Stomach (tissue), 9 donors: ENCODE measurements around the gene STRA6. TPM values are rescaled to one million over a fixed set of nuclear protein-coding genes. Genes with fewer than 3 reads are reported as not detected.

Experiments used
- DNase-seq, 2 donors: peaks; one replicate each; pipeline versions ENCODE4 v3.0.0 to v3.0.0-alpha.2; 2013 to 2019
- H3K27ac ChIP-seq, 5 donors: fragments of 200-600 bp in 4 of 5; sonication (generic) in 4 of 5; one replicate each; pipeline ENCODE4 v1.5.1; 2013 to 2019; ENCODE audit warnings: mild to moderate bottlenecking in 1 of 5, moderate library complexity in 1 of 5
- H3K27me3 ChIP-seq, 3 donors: fragments of 200-600 bp; sonication (generic); one replicate each; pipeline ENCODE4 v1.5.1; 2017 to 2019; ENCODE audit warnings: mixed run types in 1 of 3
- H3K36me3 ChIP-seq, 4 donors: fragments of 200-600 bp; sonication (generic); 1 replicate in 3 of 4; 2 replicates in 1 of 4; pipeline ENCODE4 v1.5.1; 2016 to 2019
- H3K4me1 ChIP-seq, 4 donors: fragments of 200-600 bp; sonication (generic); one replicate each; pipeline ENCODE4 v1.5.1; 2016 to 2019
- H3K4me3 ChIP-seq, 4 donors: fragments of 200-600 bp; sonication (generic) in 3 of 4; one replicate each; pipeline ENCODE4 v1.5.1; 2016 to 2019; ENCODE audit warnings: mild to moderate bottlenecking in 1 of 4
- H3K9me3 ChIP-seq, 4 donors: fragments of 200-600 bp; sonication (generic); one replicate each; pipeline ENCODE4 v1.5.1; 2016 to 2019
- CTCF ChIP-seq, 7 experiments: fragments of 450-650 bp in 4 of 7; fragments of 200-600 bp in 3 of 7; sonication (generic) in 3 of 7; IDR thresholded peaks; one replicate each; pipeline ENCODE4 v1.5.1; 2016 to 2019; ENCODE audit warnings: antibody characterized with exemption in 7 of 7, control low read depth in 2 of 7, mild to moderate bottlenecking in 1 of 7
- EP300 ChIP-seq: sonication (generic); formaldehyde crosslinking; IDR thresholded peaks from one replicate; pipeline ENCODE4 v1.6.1; 2017; ENCODE audit warnings: antibody characterized with exemption
- POLR2A ChIP-seq, 4 donors: fragments of 450-650 bp; IDR thresholded peaks; one replicate each; pipeline ENCODE4 v1.6.1; 2016; ENCODE audit warnings: antibody characterized with exemption in 4 of 4, control low read depth in 2 of 4, mild to moderate bottlenecking in 1 of 4, moderate library complexity in 1 of 4
- POLR2AphosphoS5 ChIP-seq, 3 donors: sonication (generic); formaldehyde crosslinking; IDR thresholded peaks; one replicate each; pipeline ENCODE4 v1.6.1; 2016; ENCODE audit warnings: antibody characterized with exemption in 3 of 3
- WGBS, 5 donors: extraction: QIAGEN DNeasy Blood & Tissue Kit in 3 of 5; methylation state at CpG; one replicate each; pipeline versions ENCODE4 v1.1.5 to v1.1.7; 2013 to 2018; 5-methylcytosine and 5-hydroxymethylcytosine counted together
- intact Hi-C: fragments of 100-400 bp; cut with DNase I; formaldehyde crosslinking; loops from one replicate; pipeline ENCODE4 v1.15.1; 2023; ENCODE audit warnings: low total_unique reads
- polyA plus RNA-seq, 3 donors: library from polyadenylated mRNA; stranded (reverse); fragments of 200-250 nt; gene quantifications; one replicate each; pipeline ENCODE4 v1.2.3, GENCODE V29; 2013
- total RNA-seq, 5 donors: library from RNA; depleted of rRNA; stranded (reverse); fragments of >200 nt; gene quantifications; one replicate each; pipeline versions ENCODE4 v1.1.0 to v1.2.3, GENCODE V29; 2014 to 2016
- donor health status: healthy with polysubstance abuse.
- donor health status: Bipolar disorder and iron deficiency.
- donor health status: healthy.

STRA6 gene
- total and polyA plus RNA-seq, 8 donors = 0.95 to 1.5 TPM; not detected in 6

- Histone ChIP-seq H3K9me3 (no peaks in the 10 kb centered on the region), H3K36me3 (no peaks in the 10 kb centered on the region), H3K4me3 (no peak overlapping the region), H3K27me3 (peaks cover 0 to 48% (median 7%) of the 10 kb centered on the region in 3 donors), H3K27ac (no peak overlapping the region), H3K4me1 (peaks cover 0 to 15% (median 0%) of the 10 kb centered on the region in 4 donors)
- DNase-seq = no peak
- intact Hi-C loops = no loop called here
- TF ChIP-seq CTCF (IDR thresholded peaks at IDR 0.05) (no peak), POLR2AphosphoS5 (IDR thresholded peaks at IDR 0.05) (no peak), EP300 (no peak), POLR2A (IDR thresholded peaks at IDR 0.05) (no peak)
- 54 to 66% (median 64%) methylated on average over 7 of the region's 7 CpGs for WGBS, 5 donors
These were observed 722 bp downstream of the STRA6 start for GRCh38 chr15:74201710-74202420.

- Histone ChIP-seq H3K4me3 (no peak overlapping the region), H3K9me3 (no peaks in the 10 kb centered on the region), H3K27ac (peak overlapping the region in 1 of 5 donors; percentile 15), H3K4me1 (peaks cover 0 to 22% (median 0%) of the 10 kb centered on the region in 4 donors), H3K27me3 (peaks cover 0 to 46% (median 7%) of the 10 kb centered on the region in 3 donors), H3K36me3 (no peaks in the 10 kb centered on the region)
- DNase-seq = peak in 1 of 2 donors; percentile 64
- TF ChIP-seq EP300 (no peak), CTCF (IDR thresholded peaks at IDR 0.05) (no peak), POLR2A (IDR thresholded peaks at IDR 0.05) (no peak), POLR2AphosphoS5 (IDR thresholded peaks at IDR 0.05) (no peak)
- intact Hi-C loops = no loop called here
- 68 to 80% (median 76%) methylated on average over 3 to 8 of the region's 8 CpGs for WGBS, 5 donors
These were observed 1.6 kb downstream of the STRA6 start for GRCh38 chr15:74200871-74201419.

- TF ChIP-seq POLR2A (IDR thresholded peaks at IDR 0.05) = no peak
- no peak for TF ChIP-seq EP300
- TF ChIP-seq CTCF (IDR thresholded peaks at IDR 0.05) = no peak
- no peak for TF ChIP-seq POLR2AphosphoS5 (IDR thresholded peaks at IDR 0.05)
- Histone ChIP-seq H3K27ac (peak overlapping the region in 1 of 5 donors; percentile 15), H3K9me3 (no peaks in the 10 kb centered on the region), H3K4me1 (peaks cover 0 to 23% (median 0%) of the 10 kb centered on the region in 4 donors), H3K27me3 (peaks cover 0 to 41% (median 7%) of the 10 kb centered on the region in 3 donors), H3K36me3 (no peaks in the 10 kb centered on the region), H3K4me3 (no peak overlapping the region)
- WGBS, 5 donors = 14 to 60% (median 51%) methylated on average over 1 of the region's 1 CpG
- DNase-seq = no peak
- intact Hi-C loops = no loop called here
These were observed 2.2 kb downstream of the STRA6 start for GRCh38 chr15:74200412-74200815.

GRCh38 chr15:74199297-74199652 lies 3.3 kb downstream of the STRA6 start:
- peaks cover 0 to 38% (median 7%) of the 10 kb centered on the region in 3 donors for H3K27me3 ChIP-seq
- H3K36me3 ChIP-seq = no peaks in the 10 kb centered on the region
- H3K4me1 ChIP-seq = peaks cover 0 to 23% (median 0%) of the 10 kb centered on the region in 4 donors
- TF ChIP-seq POLR2A (IDR thresholded peaks at IDR 0.05) (no peak), CTCF (IDR thresholded peaks at IDR 0.05) (no peak), EP300 (no peak), POLR2AphosphoS5 (IDR thresholded peaks at IDR 0.05) (no peak)
- H3K4me3 ChIP-seq = no peak overlapping the region
- DNase-seq = no peak
- 89 to 97% (median 93%) methylated on average over 5 to 6 of the region's 6 CpGs for WGBS, 5 donors
- H3K27ac ChIP-seq = no peak overlapping the region
- no peaks in the 10 kb centered on the region for H3K9me3 ChIP-seq
- intact Hi-C loops = no loop called here
